A172 (cell line): ENCODE results near the gene CDK9. TPM values are rescaled to one million over a fixed set of nuclear protein-coding genes. Genes with fewer than 3 reads are reported as not detected.

Experiments
- DNase-seq: peaks from one replicate; pipeline ENCODE4 v3.0.0-alpha.2; 2015; ENCODE audit warnings: low spot score
- total RNA-seq: library from RNA; depleted of rRNA; stranded (reverse); fragments of >200 nt; shearing (Covaris generic); gene quantifications from 2 replicates; pipeline ENCODE4 v1.2.3, GENCODE V29; 2014

CDK9 gene
- total RNA-seq, 1 experiment from 2014 or later = 36.9 TPM

DNA sequence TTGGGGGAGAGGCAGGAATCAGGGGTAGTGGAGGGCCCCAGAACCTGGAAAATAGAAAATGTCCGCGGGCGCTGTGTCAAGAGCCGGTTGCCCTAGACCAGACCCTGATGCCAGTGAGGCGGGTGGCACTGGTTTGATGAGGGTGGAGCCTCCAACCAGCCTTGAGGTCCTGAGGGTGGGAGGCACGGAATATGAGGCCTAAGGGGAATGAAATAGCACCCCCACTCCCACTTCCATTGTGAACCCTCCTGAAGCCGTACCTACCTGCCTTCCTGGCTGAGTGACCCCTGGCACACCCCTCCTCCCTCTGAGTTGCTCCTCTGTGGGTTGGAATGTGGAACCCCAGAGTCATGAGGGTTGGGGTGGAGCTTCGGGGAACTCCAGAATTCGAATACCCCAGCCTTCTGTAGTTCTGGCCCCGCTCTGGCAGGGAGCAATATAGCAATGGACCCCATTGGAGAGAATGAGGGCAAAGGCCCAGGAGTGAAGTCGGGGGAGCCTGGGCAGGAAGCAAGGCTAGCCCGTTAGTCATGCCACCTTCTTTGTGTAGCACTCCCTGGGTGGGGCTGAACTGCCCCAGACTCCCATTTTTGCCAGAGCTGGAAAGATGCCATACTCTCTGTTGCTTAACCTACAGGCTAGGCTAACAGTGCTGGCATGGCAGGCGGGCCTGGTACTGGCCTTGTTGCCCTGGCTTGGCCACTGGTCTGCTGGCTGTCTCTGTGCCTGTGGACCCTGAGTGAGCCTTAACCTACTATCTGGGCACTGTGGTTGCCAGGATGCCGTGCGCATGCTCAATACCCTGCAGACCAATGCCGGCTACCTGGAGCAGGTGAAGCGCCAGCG lies 17.9 kb downstream of the CDK9 start:
- peak; percentile 79 for DNase-seq

DNA sequence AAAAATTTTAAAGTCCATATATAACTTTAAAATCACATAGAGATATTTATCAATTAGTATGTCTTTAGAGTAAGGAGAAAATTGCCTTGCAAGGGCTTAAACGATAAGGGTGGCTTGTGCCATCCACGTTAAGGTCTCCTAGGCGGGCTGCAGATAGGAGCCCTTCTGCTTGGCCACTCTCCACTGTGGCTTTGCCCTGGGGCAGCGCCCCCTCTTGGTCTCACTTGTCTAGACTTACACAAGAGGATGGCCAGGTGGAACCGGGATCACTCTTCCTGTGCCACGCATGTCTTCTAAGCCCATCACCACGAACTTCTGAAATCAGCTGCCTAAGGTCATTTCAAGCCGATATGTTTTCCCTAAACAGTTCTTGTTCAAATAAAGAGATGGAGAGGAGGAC lies 19.8 kb downstream of the CDK9 start:
- DNase-seq = no peak

GRCh38 chr9:127806871-127807270 lies 21.0 kb downstream of the CDK9 start:
- DNase-seq = no peak

GRCh38 chr9:127808347-127809001 lies 22.6 kb downstream of the CDK9 start:
- DNase-seq = no peak

DNA sequence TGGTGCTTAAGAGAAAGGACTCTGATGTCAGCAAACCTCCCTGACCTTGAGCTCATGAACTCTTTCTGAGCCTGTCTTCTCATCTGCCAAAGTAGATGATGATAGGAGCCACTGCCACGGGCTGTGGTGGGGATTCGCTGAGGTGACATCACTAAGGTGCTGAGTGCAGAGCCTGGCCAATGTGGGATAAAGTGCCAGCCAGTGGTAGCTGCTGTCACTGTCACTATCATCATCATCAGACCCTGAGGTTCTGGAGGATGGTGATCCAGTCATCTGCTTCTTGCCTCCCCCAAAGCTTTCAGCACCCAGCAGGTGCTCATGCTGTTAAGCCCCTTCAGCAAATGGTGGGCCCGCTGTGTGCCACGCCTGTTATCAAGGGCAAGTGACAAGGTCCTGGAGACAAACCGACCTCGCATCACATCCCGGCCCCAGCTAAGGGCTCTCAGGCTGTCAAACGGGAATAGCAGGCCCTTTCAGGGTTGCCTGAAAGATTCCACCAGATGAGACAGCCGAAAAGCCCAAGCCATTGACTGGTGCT lies 23.2 kb downstream of the CDK9 start:
- no peak for DNase-seq

DNA sequence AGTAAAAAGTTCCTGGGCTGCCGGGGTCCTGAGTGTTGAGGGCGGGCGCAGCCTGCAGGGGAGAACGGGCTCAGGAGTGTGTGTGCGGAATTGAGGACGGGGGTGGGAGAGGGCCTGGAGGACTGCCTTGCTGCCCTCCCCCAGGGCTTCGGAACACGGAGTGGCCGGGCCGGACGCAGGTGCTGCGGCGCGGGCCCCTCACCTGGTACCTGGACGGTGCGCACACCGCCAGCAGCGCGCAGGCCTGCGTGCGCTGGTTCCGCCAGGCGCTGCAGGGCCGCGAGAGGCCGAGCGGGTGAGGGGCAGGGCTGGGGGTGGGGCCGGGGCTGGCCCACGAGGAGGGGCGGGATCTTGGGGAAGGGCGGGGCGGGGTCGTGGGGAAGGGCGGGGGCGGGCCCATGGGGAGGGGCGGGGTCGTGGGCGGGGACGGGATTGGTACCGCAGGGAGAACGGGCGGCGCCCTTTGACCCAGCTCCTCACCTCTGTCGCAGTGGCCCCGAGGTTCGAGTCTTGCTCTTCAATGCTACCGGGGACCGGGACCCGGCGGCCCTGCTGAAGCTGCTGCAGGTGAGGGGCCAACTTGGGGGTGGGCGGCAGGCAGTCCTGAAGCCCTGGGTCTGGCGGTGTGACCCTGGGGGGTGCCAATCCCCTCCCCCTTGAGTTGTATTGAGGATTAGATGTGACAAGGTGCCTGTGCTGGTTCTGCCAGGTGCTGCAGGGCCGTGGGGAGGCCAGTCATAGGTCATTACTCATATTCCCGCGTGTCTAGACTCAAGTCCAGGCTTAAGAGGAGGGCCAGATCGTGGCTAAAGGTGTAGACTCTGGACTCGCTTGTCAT lies 23.9 kb downstream of the CDK9 start:
- no peak for DNase-seq

- no peak for DNase-seq
Observed at GRCh38 chr9:127810378-127811187, 24.7 kb downstream of the CDK9 start.

- no peak for DNase-seq
Observed at GRCh38 chr9:127812011-127812410, 26.2 kb downstream of the CDK9 start.

- no peak for DNase-seq
Observed at GRCh38 chr9:127812936-127813675, 27.3 kb downstream of the CDK9 start.

DNA sequence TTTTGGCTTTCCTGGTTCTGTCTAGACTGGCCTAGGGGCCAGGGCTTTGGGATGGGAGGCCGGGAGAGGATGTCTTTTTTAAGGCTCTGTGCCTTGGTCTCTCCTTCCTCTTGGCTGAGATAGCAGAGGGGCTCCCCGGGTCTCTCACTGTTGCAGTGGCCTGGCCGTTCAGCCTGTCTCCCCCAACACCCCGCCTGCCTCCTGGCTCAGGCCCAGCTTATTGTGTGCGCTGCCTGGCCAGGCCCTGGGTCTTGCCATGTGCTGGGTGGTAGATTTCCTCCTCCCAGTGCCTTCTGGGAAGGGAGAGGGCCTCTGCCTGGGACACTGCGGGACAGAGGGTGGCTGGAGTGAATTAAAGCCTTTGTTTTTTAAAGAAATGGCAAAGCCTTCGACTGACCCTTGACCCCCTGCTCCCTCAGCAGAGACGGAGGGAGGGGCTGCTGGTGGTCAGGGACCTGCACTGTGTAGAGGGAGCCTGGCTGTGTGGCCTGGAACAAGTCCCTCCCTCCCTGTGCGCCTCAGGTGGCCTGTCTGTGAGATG lies 27.9 kb downstream of the CDK9 start:
- no peak for DNase-seq

GRCh38 chr9:127814619-127815511 lies 29.0 kb downstream of the CDK9 start:
- no peak for DNase-seq

DNA sequence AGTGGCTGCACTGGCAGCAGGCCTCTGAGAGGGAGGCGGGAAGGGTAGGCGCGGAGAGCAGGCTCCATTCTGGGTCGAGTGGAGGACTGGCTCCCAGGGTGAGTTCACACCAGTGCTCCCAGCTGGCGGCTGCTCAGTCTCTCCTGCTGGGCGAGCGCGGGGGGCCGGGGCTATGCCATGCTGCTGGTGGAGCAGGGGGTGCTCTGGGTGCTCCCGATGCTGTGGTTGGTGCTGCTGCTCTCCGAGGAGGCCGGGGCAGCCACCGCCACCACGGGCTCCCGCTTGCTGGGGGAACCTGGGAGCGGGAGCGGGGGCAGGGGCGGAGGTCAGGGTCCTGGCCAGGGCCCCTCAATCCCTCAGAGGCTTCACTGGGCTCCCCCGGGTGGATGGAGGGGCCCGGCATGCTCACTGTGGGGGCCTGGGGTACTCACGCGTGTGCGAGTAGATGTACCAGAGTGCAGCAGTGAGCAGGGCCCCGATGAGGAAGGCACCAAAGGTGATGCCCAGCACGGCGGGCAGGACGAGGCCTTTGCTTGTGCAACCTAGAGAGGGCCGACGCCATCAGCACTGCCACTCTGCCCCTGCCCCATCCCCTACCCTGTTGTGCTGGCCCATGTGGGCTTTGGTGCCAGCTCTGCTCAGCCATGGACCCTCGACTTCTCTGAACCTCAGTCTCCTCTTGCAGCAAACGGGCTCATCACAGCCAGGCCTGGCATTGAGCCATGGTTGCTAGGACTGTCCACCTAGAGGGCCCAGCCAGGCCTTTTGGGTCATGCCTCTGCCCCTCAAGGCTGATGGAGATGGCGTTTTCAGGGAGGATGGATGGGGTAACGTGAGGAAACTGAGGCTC lies 29.9 kb downstream of the CDK9 start:
- no peak for DNase-seq

GRCh38 chr9:127816362-127816725 lies 30.5 kb downstream of the CDK9 start:
- no peak for DNase-seq

DNA sequence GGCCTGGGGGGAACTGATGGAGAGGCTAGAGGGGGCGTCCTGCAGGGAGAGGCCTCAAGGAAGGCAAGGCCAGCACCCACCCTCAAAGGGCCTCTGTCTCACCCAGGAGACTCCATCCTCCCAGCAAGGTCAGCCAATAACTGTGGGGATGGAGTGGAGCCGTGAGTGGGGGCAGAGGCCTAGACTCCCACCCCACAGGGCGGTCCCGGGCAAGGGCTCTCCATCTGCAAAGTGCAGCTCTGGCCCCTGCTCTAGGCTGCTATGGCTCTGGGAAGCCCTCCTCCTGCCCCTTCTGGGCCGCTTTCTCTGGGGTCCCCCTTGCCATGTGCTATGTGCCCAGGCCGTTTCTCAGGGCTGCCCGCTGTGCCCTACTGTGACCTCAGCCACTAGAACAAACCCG lies 30.9 kb downstream of the CDK9 start:
- DNase-seq = no peak

- no peak for DNase-seq
Observed at GRCh38 chr9:127817881-127818434, 32.1 kb downstream of the CDK9 start.

- no peak for DNase-seq
Observed at GRCh38 chr9:127818574-127818973, 32.7 kb downstream of the CDK9 start.

- DNase-seq = no peak
Observed at GRCh38 chr9:127822108-127822507, 36.3 kb downstream of the CDK9 start.
